ENCODE results near the gene GLT8D1. TPM values are rescaled to one million over a fixed set of nuclear protein-coding genes. Genes with fewer than 3 reads are reported as not detected.
"Not testable (repeated sequence)": the region's sequence is repeated elsewhere in the genome, so short reads cannot be mapped to it uniquely, and the experiment has no call there.

The GLT8D1 gene
- total and polyA plus RNA-seq, 2 experiments from 2014 or later, result 30.0 to 40.8 TPM

DNA sequence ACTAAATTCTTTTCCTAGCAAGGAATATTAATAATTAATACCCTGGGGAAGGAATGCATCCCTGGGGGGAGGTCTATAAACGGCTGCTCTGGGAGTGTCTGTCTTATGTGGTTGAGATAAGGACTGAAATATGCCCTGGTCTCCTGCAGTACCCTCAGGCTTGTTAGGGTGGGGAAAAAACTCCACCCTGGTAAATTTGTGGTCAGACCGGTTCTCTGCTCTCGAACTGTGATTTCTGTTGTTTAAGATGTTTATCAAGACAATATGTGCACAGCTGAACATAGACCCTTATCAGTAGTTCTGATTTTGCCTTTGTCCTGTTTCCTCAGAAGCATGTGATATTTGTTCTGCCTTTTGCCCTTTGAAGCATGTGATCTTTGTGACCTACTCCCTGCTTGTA lies 23.2 kb upstream of the GLT8D1 start:
- H3K27me3 Mint-ChIP-seq (ENCODE audit: insufficient read depth, low read depth, poor library complexity); H3K4me1 Mint-ChIP-seq; H3K4me3 Mint-ChIP-seq; H3K4me3 ChIP-seq; DNase-seq (ENCODE audit: low spot score); H4K20me1 ChIP-seq (replicated peaks; ENCODE audit: insufficient read depth); H2AFZ ChIP-seq; H3K27ac ChIP-seq (ENCODE audit: low read depth); ATAC-seq; H3K4me1 ChIP-seq (ENCODE audit: insufficient read depth); H3K9me2 ChIP-seq (ENCODE audit: insufficient read depth); H3F3A ChIP-seq (replicated peaks; ENCODE audit: low read depth); H3K4me2 ChIP-seq; H3K27ac Mint-ChIP-seq; H3K79me2 ChIP-seq (replicated peaks; ENCODE audit: insufficient read depth); H3K27me3 ChIP-seq (ENCODE audit: insufficient read depth): not testable (repeated sequence)
- Mint-ChIP-seq H3K36me3 (ENCODE audit: low read depth) (peaks cover 66% of the 10 kb centered on the region), H3K9me3 (peaks cover 23% of the 10 kb centered on the region)
- H3K36me3 ChIP-seq (ENCODE audit: insufficient read depth), result peaks cover 16% of the 10 kb centered on the region; the same call in 1 of the 2 replicates

GRCh38 chr3:52724511-52724910 lies 18.9 kb upstream of the GLT8D1 start:
- no peaks in the 10 kb centered on the region for H3F3A ChIP-seq (replicated peaks; ENCODE audit: low read depth)
- no peaks in the 10 kb centered on the region for H4K20me1 ChIP-seq (replicated peaks; ENCODE audit: insufficient read depth)
- H3K4me2 ChIP-seq, result no peak overlapping the region
- H2AFZ ChIP-seq, result no peak overlapping the region
- H3K36me3 Mint-ChIP-seq (ENCODE audit: low read depth), result peaks cover 28% of the 10 kb centered on the region
- no peaks in the 10 kb centered on the region for H3K4me1 ChIP-seq (ENCODE audit: insufficient read depth)
- H3K27me3 Mint-ChIP-seq (ENCODE audit: insufficient read depth, low read depth, poor library complexity), result peaks cover 8% of the 10 kb centered on the region
- H3K27me3 ChIP-seq (ENCODE audit: insufficient read depth), result no peaks in the 10 kb centered on the region
- DNase-seq (ENCODE audit: low spot score) (no peak), ATAC-seq (no peak)
- no peak overlapping the region for H3K27ac ChIP-seq (ENCODE audit: low read depth)
- peaks cover 15% of the 10 kb centered on the region for H3K9me3 Mint-ChIP-seq
- H3K4me1 Mint-ChIP-seq, result no peaks in the 10 kb centered on the region
- no peaks in the 10 kb centered on the region for H3K79me2 ChIP-seq (replicated peaks; ENCODE audit: insufficient read depth)
- no peaks in the 10 kb centered on the region for H3K9me2 ChIP-seq (ENCODE audit: insufficient read depth)
- no peak overlapping the region for H3K4me3 ChIP-seq
- H3K27ac Mint-ChIP-seq, result no peak overlapping the region
- H3K36me3 ChIP-seq (ENCODE audit: insufficient read depth), result 0 out of 2 replicates have a peak, but pooled peaks cover 4% of the 10 kb centered on the region
- no peak overlapping the region for H3K4me3 Mint-ChIP-seq
- TF ChIP-seq, protein P1, sequence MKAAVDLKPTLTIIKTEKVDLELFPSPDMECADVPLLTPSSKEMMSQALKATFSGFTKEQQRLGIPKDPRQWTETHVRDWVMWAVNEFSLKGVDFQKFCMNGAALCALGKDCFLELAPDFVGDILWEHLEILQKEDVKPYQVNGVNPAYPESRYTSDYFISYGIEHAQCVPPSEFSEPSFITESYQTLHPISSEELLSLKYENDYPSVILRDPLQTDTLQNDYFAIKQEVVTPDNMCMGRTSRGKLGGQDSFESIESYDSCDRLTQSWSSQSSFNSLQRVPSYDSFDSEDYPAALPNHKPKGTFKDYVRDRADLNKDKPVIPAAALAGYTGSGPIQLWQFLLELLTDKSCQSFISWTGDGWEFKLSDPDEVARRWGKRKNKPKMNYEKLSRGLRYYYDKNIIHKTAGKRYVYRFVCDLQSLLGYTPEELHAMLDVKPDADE (IDR thresholded peaks at IDR 0.05), result no peak

GRCh38 chr3:52723935-52724334 lies 18.3 kb upstream of the GLT8D1 start:
- no peak for DNase-seq (ENCODE audit: low spot score)
- Histone ChIP-seq H2AFZ (no peak overlapping the region), H3K9me2 (ENCODE audit: insufficient read depth) (no peaks in the 10 kb centered on the region), H3K79me2 (replicated peaks; ENCODE audit: insufficient read depth) (no peaks in the 10 kb centered on the region), H3K4me1 (ENCODE audit: insufficient read depth) (no peaks in the 10 kb centered on the region), H3F3A (replicated peaks; ENCODE audit: low read depth) (no peaks in the 10 kb centered on the region), H3K27ac (ENCODE audit: low read depth) (no peak overlapping the region), H3K4me3 (no peak overlapping the region), H3K4me2 (no peak overlapping the region), H3K36me3 (ENCODE audit: insufficient read depth) (no peaks in the 10 kb centered on the region), H4K20me1 (replicated peaks; ENCODE audit: insufficient read depth) (no peaks in the 10 kb centered on the region), H3K27me3 (ENCODE audit: insufficient read depth) (no peaks in the 10 kb centered on the region)
- ATAC-seq, result no peak
- Mint-ChIP-seq H3K4me3 (no peak overlapping the region), H3K9me3 (peaks cover 11% of the 10 kb centered on the region), H3K27me3 (ENCODE audit: insufficient read depth, low read depth, poor library complexity) (peaks cover 8% of the 10 kb centered on the region), H3K36me3 (ENCODE audit: low read depth) (peaks cover 22% of the 10 kb centered on the region), H3K4me1 (no peaks in the 10 kb centered on the region), H3K27ac (no peak overlapping the region)
- TF ChIP-seq, protein P2, sequence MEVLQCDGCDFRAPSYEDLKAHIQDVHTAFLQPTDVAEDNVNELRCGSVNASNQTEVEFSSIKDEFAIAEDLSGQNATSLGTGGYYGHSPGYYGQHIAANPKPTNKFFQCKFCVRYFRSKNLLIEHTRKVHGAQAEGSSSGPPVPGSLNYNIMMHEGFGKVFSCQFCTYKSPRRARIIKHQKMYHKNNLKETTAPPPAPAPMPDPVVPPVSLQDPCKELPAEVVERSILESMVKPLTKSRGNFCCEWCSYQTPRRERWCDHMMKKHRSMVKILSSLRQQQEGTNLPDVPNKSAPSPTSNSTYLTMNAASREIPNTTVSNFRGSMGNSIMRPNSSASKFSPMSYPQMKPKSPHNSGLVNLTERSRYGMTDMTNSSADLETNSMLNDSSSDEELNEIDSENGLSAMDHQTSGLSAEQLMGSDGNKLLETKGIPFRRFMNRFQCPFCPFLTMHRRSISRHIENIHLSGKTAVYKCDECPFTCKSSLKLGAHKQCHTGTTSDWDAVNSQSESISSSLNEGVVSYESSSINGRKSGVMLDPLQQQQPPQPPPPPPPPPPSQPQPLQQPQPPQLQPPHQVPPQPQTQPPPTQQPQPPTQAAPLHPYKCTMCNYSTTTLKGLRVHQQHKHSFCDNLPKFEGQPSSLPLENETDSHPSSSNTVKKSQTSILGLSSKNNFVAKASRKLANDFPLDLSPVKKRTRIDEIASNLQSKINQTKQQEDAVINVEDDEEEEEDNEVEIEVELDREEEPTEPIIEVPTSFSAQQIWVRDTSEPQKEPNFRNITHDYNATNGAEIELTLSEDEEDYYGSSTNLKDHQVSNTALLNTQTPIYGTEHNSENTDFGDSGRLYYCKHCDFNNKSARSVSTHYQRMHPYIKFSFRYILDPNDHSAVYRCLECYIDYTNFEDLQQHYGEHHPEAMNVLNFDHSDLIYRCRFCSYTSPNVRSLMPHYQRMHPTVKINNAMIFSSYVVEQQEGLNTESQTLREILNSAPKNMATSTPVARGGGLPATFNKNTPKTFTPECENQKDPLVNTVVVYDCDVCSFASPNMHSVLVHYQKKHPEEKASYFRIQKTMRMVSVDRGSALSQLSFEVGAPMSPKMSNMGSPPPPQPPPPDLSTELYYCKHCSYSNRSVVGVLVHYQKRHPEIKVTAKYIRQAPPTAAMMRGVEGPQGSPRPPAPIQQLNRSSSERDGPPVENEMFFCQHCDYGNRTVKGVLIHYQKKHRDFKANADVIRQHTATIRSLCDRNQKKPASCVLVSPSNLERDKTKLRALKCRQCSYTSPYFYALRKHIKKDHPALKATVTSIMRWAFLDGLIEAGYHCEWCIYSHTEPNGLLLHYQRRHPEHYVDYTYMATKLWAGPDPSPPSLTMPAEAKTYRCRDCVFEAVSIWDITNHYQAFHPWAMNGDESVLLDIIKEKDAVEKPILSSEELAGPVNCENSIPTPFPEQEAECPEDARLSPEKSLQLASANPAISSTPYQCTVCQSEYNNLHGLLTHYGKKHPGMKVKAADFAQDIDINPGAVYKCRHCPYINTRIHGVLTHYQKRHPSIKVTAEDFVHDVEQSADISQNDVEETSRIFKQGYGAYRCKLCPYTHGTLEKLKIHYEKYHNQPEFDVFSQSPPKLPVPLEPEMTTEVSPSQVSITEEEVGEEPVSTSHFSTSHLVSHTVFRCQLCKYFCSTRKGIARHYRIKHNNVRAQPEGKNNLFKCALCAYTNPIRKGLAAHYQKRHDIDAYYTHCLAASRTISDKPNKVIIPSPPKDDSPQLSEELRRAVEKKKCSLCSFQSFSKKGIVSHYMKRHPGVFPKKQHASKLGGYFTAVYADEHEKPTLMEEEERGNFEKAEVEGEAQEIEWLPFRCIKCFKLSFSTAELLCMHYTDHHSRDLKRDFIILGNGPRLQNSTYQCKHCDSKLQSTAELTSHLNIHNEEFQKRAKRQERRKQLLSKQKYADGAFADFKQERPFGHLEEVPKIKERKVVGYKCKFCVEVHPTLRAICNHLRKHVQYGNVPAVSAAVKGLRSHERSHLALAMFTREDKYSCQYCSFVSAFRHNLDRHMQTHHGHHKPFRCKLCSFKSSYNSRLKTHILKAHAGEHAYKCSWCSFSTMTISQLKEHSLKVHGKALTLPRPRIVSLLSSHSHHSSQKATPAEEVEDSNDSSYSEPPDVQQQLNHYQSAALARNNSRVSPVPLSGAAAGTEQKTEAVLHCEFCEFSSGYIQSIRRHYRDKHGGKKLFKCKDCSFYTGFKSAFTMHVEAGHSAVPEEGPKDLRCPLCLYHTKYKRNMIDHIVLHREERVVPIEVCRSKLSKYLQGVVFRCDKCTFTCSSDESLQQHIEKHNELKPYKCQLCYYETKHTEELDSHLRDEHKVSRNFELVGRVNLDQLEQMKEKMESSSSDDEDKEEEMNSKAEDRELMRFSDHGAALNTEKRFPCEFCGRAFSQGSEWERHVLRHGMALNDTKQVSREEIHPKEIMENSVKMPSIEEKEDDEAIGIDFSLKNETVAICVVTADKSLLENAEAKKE (CRISPR knock-in tag; IDR thresholded peaks at IDR 0.05), result no peak
- TF ChIP-seq ZNF114 (CRISPR knock-in tag; IDR thresholded peaks at IDR 0.05) (no peak), NANOG (IDR thresholded peaks at IDR 0.05; ENCODE audit: borderline replicate concordance) (no peak), POLR2AphosphoS5 (IDR thresholded peaks at IDR 0.05; ENCODE audit: low read depth) (no peak), JUNB (IDR thresholded peaks at IDR 0.05; ENCODE audit: unreplicated experiment) (no peak)
- TF ChIP-seq, protein P1 (IDR thresholded peaks at IDR 0.05), result no peak

Measured in GM23338 (cell line).